ENCODE results near the gene PRKAG2.
"Not testable (repeated sequence)": the region's sequence is repeated elsewhere in the genome, so short reads cannot be mapped to it uniquely, and the experiment has no call there.

Gene PRKAG2

GRCh38 chr7:151798851-151799448, 78.0 kb downstream of the PRKAG2 start:
- Histone ChIP-seq H3K27me3 (no peaks in the 10 kb centered on the region), H3K27ac (no peak overlapping the region), H3K4me3 (ENCODE audit: low read depth in 1 of 2, low read length in 1 of 2) (no peak overlapping the region), H3K9me3 (no peaks in the 10 kb centered on the region), H3K4me1 (ENCODE audit: control insufficient read depth in 1 of 2, insufficient read depth in 1 of 2, low read depth in 1 of 2, low read length in 1 of 2) (peaks cover 0 to 2% of the 10 kb centered on the region in 2 experiments), H3K36me3 (no peaks in the 10 kb centered on the region)
- no peak for TF ChIP-seq CTCF (IDR thresholded peaks at IDR 0.05)

GRCh38 chr7:151797667-151798307, 79.1 kb downstream of the PRKAG2 start:
- H3K4me3 ChIP-seq (ENCODE audit: low read depth in 1 of 2, low read length in 1 of 2); H3K27ac ChIP-seq; H3K9me3 ChIP-seq; H3K4me1 ChIP-seq (ENCODE audit: control insufficient read depth in 1 of 2, insufficient read depth in 1 of 2, low read depth in 1 of 2, low read length in 1 of 2); H3K27me3 ChIP-seq; H3K36me3 ChIP-seq: not testable (repeated sequence)

- Histone ChIP-seq H3K36me3 (no peaks in the 10 kb centered on the region), H3K27ac (no peak overlapping the region), H3K27me3 (no peaks in the 10 kb centered on the region), H3K4me3 (ENCODE audit: low read depth in 1 of 2, low read length in 1 of 2) (no peak overlapping the region), H3K9me3 (no peaks in the 10 kb centered on the region), H3K4me1 (ENCODE audit: control insufficient read depth in 1 of 2, insufficient read depth in 1 of 2, low read depth in 1 of 2, low read length in 1 of 2) (peaks cover 0 to 5% of the 10 kb centered on the region in 2 experiments)
- TF ChIP-seq CTCF (IDR thresholded peaks at IDR 0.05): no peak
These were observed 79.9 kb downstream of the PRKAG2 start for GRCh38 chr7:151796871-151797537.

GRCh38 chr7:151796091-151796870, 80.6 kb downstream of the PRKAG2 start:
- Histone ChIP-seq H3K27me3 (no peaks in the 10 kb centered on the region), H3K9me3 (no peaks in the 10 kb centered on the region), H3K27ac (no peak overlapping the region), H3K36me3 (no peaks in the 10 kb centered on the region), H3K4me1 (ENCODE audit: control insufficient read depth in 1 of 2, insufficient read depth in 1 of 2, low read depth in 1 of 2, low read length in 1 of 2) (peaks cover 0 to 5% of the 10 kb centered on the region in 2 experiments), H3K4me3 (ENCODE audit: low read depth in 1 of 2, low read length in 1 of 2) (no peak overlapping the region)
- no peak for TF ChIP-seq CTCF (IDR thresholded peaks at IDR 0.05)

- H3K4me3 ChIP-seq (ENCODE audit: low read depth in 1 of 2, low read length in 1 of 2): no peak overlapping the region
- no peaks in the 10 kb centered on the region for H3K27me3 ChIP-seq
- peaks cover 0 to 5% of the 10 kb centered on the region in 2 experiments for H3K4me1 ChIP-seq (ENCODE audit: control insufficient read depth in 1 of 2, insufficient read depth in 1 of 2, low read depth in 1 of 2, low read length in 1 of 2)
- no peak for TF ChIP-seq CTCF (IDR thresholded peaks at IDR 0.05)
- no peak overlapping the region for H3K27ac ChIP-seq
- H3K9me3 ChIP-seq: no peaks in the 10 kb centered on the region
- H3K36me3 ChIP-seq: no peaks in the 10 kb centered on the region
These were observed 81.6 kb downstream of the PRKAG2 start for GRCh38 chr7:151795168-151795811.

Measured in neutrophil (primary cell).